OCI-M2 (cell line): ENCODE measurements around the gene NAA16.
"Not testable (repeated sequence)": the region's sequence is repeated elsewhere in the genome, so short reads cannot be mapped to it uniquely, and the experiment has no call there.

ENCODE experiments used
- DNase-seq: peaks from one replicate; lab custom pipeline; 2025; ENCODE audit not compliant: unreplicated experiment; lab: John Stamatoyannopoulos, UW

NAA16 gene

DNA sequence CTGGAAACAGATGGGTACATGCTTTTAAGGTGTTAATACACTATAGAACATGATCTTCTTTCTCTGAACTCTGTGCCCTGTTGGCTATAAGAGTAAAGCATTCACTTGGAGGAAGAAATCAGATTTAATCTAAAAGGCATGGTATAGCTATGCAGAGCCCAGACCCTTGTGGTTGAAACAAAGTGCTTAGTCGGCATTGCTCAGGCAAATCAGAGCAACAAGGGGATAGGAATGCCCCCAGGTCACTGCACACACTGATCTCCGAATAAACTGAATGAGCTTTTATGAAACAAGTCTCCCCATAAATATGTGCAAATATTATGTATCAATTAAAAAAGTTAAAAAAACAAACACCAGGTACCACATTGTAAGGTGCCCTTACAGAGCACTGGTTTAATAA, 94.3 kb downstream of the NAA16 start:
- no peak for DNase-seq

DNA sequence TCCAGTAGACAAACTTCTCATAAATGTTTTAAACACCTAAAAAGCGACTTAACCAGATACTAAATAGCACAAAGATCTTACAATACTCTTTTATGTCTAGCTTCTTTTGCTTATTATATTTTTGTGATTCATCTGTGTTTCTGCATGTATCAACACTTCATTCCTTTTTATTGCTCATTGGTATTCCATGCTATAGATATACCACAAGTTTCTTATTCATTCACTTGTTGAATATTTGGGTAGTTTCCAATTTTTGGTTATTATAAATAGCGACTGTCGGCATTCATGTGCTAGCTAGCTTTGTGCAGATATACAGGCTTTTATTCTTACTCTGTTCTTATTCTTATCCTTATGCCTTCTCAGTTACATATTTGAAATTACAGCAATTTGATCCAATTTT, 96.3 kb downstream of the NAA16 start:
- no peak for DNase-seq

DNA sequence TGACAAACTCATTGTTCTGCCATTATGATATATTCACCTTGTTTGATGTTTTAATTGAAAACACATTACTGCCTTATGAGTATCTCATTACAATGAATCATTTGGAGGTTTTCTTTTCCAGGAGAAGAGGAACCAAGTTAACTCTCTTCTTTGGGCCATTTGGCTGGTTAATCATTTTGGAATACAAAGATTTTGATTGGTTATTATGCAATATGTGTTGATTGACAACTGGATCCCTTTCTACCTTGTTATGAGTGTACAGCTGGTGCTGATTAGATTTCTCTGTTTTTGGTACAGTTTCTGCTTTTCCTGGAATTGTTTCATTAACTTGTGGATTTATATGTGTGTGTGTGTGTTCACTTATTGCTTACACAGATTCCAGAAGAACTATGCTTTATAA, 97.1 kb downstream of the NAA16 start:
- no peak for DNase-seq

DNA sequence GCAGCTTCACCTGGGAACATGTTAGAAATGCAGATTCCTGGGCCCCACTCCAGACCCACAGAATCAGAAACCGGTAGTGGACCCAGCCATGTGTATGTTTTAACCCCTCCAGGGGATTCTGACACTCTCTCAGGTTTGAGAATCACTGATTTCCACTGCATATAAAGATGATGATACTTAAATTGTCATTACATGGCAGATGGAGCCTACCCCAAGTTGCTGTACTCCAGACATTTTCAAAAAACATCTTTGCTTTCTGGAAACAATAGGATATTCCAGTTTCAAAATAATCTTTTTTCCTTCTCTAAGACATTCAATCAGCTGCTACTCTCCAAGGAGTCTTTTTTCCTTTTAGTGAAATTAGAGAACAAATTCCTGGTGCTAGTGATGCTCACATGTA, 97.7 kb downstream of the NAA16 start:
- no peak for DNase-seq

DNA sequence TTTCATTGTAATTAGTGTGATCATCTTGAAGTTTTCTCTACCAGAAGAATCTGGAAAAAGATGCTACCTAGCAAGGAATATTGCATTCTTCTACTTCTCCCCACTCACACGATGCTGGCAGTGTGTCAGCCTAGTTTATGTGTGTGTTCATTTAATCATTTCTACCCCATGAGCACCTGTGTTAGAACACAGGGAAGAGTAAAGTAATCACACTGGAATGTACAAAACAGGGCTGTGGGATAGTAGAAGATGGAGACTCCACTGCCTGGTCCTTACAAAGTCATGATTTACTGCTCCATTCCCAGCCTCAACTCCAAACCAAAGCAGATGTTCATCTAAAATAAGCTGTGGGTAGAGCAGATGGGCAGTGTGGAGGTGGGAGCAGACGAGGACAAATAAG, 98.5 kb downstream of the NAA16 start:
- no peak for DNase-seq

DNA sequence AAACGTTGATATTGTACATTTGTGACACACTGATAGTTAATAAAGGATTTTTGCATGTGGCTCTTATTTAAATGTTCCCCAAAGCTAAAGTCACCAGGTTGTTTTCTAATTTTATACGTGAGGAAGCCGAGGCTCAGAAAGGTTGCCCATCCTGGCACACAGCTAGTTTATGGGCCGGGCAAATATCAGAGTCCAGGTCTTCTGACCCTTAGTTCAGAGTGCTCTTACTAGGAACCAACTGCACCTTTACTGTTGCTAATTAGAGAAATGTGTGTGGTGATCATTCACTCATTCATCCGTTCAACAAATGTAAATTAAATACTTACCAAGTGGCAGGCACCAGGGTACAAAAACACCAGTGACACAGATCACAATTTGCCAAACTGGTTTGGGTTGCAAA, 100.0 kb downstream of the NAA16 start:
- no peak for DNase-seq

DNA sequence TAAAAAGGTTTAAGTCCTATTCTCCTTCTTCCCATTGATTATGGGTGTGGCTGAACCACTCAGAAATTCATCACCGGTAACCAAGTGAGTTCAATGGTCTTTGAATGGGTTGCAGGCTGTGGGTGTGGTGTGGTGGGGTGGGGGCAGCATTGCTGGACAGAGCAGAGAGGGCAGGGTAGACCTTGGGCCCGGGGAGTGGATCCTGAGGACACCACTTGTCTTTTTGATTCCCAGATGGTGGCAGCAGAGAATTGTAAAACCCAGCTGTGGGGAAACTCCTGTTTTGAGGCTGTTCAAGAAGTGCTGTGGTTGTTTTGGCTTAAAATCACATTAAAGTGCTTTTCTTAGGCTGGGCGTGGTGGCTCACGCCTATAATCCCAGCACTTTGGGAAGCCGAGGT, 100.5 kb downstream of the NAA16 start:
- no peak for DNase-seq

DNA sequence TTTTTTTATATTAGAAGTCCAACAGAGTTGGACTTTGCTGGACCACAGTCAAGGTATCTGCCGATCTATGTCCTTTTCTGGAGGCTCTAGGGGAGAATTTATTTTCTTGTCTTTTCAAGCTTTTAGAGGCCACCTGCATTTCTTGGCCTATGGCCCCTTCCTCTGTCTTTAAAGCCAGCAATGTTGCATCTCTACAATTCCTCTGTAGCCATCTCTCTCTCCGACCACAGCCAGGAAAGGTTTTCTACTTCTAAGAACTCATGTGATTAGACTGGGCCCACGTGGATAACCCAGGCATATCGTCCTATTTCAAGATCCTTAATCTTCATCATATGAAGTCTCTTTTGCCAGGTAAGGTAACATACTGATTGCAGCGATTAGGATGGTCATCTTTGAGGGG, 102.8 kb downstream of the NAA16 start:
- no peak for DNase-seq

DNA sequence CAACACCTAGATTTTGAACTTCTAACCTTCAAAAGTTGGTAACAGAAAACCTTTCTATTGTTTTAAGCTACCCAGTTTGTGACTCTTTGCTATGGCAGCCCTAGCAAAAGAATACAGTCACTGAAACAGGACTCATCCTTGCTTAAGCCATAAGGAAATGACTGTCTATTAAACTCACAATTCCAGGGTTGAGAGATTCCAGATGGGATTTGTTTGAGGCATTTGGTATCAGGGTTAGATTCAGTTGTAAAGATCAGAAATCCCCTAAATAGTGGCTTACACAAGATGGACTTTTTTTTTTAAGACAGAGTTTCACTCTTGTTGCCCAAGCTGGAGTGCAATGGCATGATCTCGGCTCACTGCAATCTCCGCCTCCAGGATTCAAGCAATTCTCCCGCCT, 105.2 kb downstream of the NAA16 start:
- no peak for DNase-seq

DNA sequence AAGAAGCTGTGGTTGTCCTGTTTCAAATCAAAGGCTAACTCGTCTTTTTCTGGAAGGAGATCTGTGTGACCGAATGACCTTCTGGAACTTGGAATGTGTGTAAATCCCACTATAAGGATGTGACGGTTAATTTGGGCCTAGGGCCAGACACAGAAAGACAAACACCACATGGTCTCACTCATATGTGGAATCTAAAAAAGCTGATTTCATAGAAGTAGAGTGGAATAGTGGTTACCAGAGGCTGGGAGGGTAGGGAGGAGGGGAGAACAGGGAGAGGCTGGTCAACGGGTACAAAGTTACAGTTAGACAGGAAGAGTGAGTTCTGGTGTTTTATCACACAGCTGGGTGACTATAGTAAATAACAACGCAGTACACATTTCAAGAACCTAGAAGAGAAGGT, 107.0 kb downstream of the NAA16 start:
- DNase-seq: no peak

DNA sequence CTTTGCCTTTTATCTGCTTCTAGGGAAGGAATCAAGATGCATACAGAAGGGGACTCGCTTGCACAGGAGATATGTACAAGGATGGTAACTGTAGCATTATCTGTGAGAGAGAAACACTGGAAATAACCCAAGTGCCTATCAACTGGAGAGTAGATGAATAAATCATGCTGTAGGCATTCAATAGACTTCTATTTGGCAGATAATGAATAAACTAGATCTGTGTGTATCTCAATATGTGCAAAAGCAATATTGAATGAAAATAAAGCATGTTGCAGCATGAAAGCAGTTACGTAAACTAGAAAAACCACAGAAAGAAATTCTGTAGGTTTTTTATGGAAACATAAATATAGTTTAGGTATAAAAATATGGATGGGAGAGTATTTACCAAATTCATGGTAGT, 107.7 kb downstream of the NAA16 start:
- DNase-seq: no peak

DNA sequence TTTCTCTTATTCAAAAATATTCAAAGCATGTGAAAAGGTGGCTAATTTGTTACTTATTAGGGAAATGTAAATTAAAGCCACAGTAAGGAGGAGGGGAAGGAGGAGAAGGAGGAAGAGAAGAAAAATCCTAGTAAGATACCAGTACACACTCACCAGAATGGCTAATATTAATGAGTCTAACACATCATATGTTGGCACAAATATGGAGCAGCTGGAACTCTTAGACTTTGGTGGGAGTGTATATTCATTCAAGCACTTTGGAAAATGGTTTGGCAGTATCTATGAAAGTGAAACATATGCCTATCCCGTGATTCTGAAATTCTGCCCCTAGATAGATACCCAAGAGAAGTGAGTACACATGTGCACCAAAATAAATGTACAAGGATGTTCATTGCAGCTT, 108.1 kb downstream of the NAA16 start:
- no peak for DNase-seq

DNA sequence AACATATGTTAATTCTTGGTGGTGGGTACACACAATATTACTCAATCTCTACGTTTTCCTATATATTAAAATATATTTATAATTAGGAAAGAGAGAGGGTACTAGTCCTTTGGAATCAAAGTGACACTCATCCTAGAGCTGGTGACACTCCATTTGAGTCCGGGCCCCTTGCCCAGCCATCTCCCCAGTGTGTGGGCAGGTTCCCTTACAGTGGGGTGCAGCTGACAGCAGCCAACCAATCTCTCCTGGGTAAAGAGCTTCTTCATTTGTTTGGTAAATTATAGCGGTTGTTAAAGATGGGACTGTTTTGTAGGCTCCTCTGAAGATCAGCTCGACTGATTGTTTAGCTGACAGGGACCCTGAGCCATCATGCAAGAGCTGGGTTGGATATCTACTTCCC, 109.1 kb downstream of the NAA16 start:
- no peak for DNase-seq

DNA sequence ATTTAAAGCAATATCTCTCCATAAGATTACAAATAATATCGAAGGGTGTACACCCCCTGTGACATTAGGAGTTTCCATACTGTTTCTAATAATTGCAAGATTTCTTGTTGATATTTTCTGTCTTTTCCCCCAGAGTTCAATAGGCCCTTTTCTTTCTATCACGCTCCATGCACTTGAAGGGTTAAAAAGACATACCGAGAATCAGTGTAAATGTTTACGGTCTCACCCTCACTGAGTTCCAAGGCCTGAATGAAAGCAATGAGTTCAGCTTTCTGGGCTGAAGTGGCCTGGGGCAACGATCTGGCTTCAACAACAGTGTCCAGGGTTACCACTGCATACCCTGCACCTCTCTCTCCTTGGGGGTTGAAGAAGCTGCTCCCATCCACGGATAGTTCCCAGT, 110.3 kb downstream of the NAA16 start:
- not testable (repeated sequence) for DNase-seq

DNA sequence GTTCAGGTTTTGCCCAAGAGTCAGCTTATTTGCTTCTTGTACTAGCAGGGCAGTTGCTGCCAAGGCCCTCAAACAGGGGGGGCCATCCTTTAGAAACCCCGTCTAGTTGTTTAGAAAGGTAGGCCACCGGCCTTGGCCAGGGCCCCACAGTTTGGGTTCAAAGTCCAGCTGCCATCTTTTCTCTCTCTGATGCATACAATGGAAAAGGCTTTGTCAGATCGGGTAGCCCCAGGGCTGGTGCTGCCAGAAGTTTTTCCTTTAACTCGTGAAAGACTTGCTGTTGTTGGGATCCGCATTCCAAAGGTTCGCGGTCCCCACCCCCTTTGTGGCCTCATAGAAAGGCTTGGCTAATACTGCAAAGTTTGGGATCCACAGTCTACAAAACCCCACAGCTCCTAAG, 110.9 kb downstream of the NAA16 start:
- not testable (repeated sequence) for DNase-seq

DNA sequence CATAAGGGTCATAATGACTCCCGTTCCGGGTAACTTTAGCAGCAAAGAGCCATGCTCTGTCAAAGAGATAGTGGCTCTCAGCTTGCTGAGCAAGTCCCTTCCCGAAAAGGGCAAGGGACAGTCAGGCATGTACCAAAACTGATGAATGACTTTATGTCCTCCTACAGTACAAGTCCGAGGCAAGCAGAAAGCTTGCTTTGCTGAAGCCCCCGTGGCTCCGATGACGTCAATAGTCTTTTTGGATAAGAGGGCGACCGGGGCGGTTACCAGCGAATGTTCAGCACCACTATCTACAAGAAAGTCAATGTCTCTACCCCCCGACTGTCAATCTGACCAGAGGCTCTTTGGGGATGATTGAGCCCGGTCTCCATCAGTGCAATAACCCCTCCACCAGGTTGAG, 112.2 kb downstream of the NAA16 start:
- DNase-seq: not testable (repeated sequence)

DNA sequence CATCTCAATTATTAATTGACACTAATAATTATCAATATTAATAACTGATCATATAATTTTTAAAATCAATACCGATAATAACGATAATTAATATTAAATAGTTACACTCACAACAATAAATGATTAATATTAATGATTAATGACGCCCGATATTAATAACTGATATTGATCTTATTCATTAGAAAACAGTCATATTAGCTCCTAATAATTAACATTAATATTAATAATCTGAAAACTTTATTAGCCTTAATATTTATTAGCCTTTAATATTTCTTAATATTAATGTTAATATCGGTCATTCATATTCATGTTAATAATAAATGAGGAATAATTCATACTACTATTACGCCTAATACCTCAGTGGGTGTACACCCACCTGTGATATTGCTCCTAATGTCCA, 113.6 kb downstream of the NAA16 start:
- not testable (repeated sequence) for DNase-seq

DNA sequence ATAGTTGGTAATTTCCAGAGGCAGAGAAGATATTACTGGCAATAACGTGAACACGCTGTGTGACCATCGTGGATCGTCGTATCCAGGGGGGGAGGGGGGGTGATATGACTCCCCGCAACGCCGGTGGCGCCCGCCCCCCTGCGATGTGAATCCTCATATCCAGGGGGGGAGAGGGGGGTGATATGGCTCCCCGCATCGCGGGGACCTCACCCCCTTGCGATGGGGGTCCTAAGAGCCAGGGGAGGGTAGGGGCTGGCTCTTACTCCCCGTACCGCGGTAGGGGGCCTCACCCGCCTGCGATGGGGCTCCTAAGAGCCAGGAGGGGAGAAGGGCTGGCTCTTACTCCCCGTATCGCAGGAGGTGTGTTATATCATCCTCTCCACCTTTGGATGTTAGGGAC, 115.0 kb downstream of the NAA16 start:
- DNase-seq: no peak
